Trophoblast cell (in vitro differentiated cells and primary cell): Measurements from ENCODE around the gene ZBTB11.

Source experiments
- DNase-seq, 2 donors: peaks; one replicate each; pipeline ENCODE4 v3.0.0-alpha.2; 2016
- H2AFZ ChIP-seq: 2 replicates; pipeline ENCODE4 v1.6.1; 2013; ENCODE audit warnings: low read length, moderate library complexity, mild to moderate bottlenecking; ENCODE audit not compliant: insufficient read depth, poor library complexity
- H2AK5ac ChIP-seq: 2 replicates; pipeline ENCODE4 v1.6.1; 2013; ENCODE audit warnings: mild to moderate bottlenecking, low read length
- H2BK120ac ChIP-seq: 2 replicates; pipeline ENCODE4 v1.6.1; 2013; ENCODE audit warnings: low read length, mild to moderate bottlenecking, moderate library complexity; ENCODE audit not compliant: insufficient read depth, poor library complexity
- H2BK12ac ChIP-seq: 2 replicates; pipeline ENCODE4 v1.6.1; 2013; ENCODE audit warnings: mild to moderate bottlenecking, low read length, moderate library complexity
- H2BK5ac ChIP-seq: 2 replicates; pipeline ENCODE4 v1.6.1; 2013; ENCODE audit warnings: low read length, low read depth, moderate library complexity, mild to moderate bottlenecking; ENCODE audit not compliant: poor library complexity
- H3K14ac ChIP-seq: 2 replicates; pipeline ENCODE4 v1.6.1; 2013; ENCODE audit warnings: mild to moderate bottlenecking, low read length
- H3K18ac ChIP-seq: 2 replicates; pipeline ENCODE4 v1.6.1; 2013; ENCODE audit warnings: mild to moderate bottlenecking, low read length
- H3K23ac ChIP-seq: 2 replicates; pipeline ENCODE4 v1.6.1; 2013; ENCODE audit warnings: low read length
- H3K27ac ChIP-seq: 2 replicates; pipeline ENCODE4 v1.5.1; 2013; ENCODE audit warnings: low read depth, mild to moderate bottlenecking, inconsistent platforms, low read length, moderate library complexity
- H3K27me3 ChIP-seq: 2 replicates; pipeline ENCODE4 v1.6.1; 2013; ENCODE audit warnings: inconsistent platforms, mild to moderate bottlenecking, low read length, moderate library complexity; ENCODE audit not compliant: insufficient read depth
- H3K36me3 ChIP-seq, 2 experiments: 1 replicate in 1 of 2; 2 replicates in 1 of 2; pipeline ENCODE4 v1.6.1; 2013; ENCODE audit warnings: low read length in 2 of 2, mild to moderate bottlenecking in 2 of 2, moderate library complexity in 1 of 2; ENCODE audit not compliant: insufficient read depth in 2 of 2, control insufficient read depth in 1 of 2
- H3K4ac ChIP-seq: 2 replicates; pipeline ENCODE4 v1.6.1; 2013; ENCODE audit warnings: low read depth, mild to moderate bottlenecking, low read length, moderate library complexity
- H3K4me1 ChIP-seq, 2 experiments: 1 replicate in 1 of 2; 2 replicates in 1 of 2; pipeline ENCODE4 v1.6.1; 2013; ENCODE audit warnings: low read length in 2 of 2, mild to moderate bottlenecking in 2 of 2, moderate library complexity in 1 of 2; ENCODE audit not compliant: insufficient read depth in 2 of 2, control insufficient read depth in 1 of 2
- H3K4me2 ChIP-seq: 2 replicates; pipeline ENCODE4 v1.6.1; 2013; ENCODE audit warnings: inconsistent platforms, mild to moderate bottlenecking, low read length, moderate library complexity
- H3K4me3 ChIP-seq: 2 replicates; pipeline ENCODE4 v1.5.1; 2013; ENCODE audit warnings: mild to moderate bottlenecking, low read depth, low read length, inconsistent platforms
- H3K79me1 ChIP-seq: one replicate; pipeline ENCODE4 v1.6.1; 2013; ENCODE audit warnings: low read length
- H3K79me2 ChIP-seq: 2 replicates; pipeline ENCODE4 v1.6.1; 2013; ENCODE audit warnings: low read length, mild to moderate bottlenecking; ENCODE audit not compliant: control insufficient read depth, insufficient read depth, poor library complexity
- H3K9ac ChIP-seq: 2 replicates; pipeline ENCODE4 v1.6.1; 2013; ENCODE audit warnings: mild to moderate bottlenecking, low read length
- H3K9me3 ChIP-seq: 2 replicates; pipeline ENCODE4 v1.6.1; 2013; ENCODE audit warnings: low read depth, mild to moderate bottlenecking, control low read depth, inconsistent platforms, low read length; ENCODE audit not compliant: insufficient read depth
- H4K12ac ChIP-seq: 2 replicates; pipeline ENCODE4 v1.6.1; 2013; ENCODE audit warnings: low read depth, mild to moderate bottlenecking, low read length, moderate library complexity
- H4K8ac ChIP-seq: 2 replicates; pipeline ENCODE4 v1.6.1; 2013; ENCODE audit warnings: low read depth, mild to moderate bottlenecking, low read length, moderate library complexity
- H4K91ac ChIP-seq: one replicate; pipeline ENCODE4 v1.6.1; 2013; ENCODE audit warnings: low read depth, mild to moderate bottlenecking, low read length, moderate library complexity
- WGBS: extraction: QIAGEN DNeasy Blood & Tissue Kit; methylation state at CpG from one replicate; pipeline ENCODE4 v1.1.7; 2013; ENCODE audit warnings: missing lambda C conversion rate; ENCODE audit not compliant: insufficient read length, insufficient coverage; ENCODE audit errors: extremely low coverage; 5-methylcytosine and 5-hydroxymethylcytosine counted together

Gene ZBTB11

GRCh38 chr3:101689286-101689685 is 12.4 kb upstream of the ZBTB11 start:
- WGBS: no CpG with 5 or more reads among the region's 2 CpGs
- H3K4ac ChIP-seq: no peak overlapping the region
- H3K18ac ChIP-seq: no peak overlapping the region
- H2BK5ac ChIP-seq: no peak overlapping the region
- no peak overlapping the region for H2BK120ac ChIP-seq
- H3K27me3 ChIP-seq: no peaks in the 10 kb centered on the region
- H3K36me3 ChIP-seq: peaks cover 3 to 6% of the 10 kb centered on the region in 2 experiments
- no peak overlapping the region for H3K4me3 ChIP-seq
- H4K8ac ChIP-seq: no peak overlapping the region
- H4K12ac ChIP-seq: no peak overlapping the region
- no peak overlapping the region for H3K9ac ChIP-seq
- no peak overlapping the region for H3K27ac ChIP-seq
- H3K23ac ChIP-seq: no peak overlapping the region
- H2AFZ ChIP-seq: no peak overlapping the region
- no peak for DNase-seq
- no peak overlapping the region for H2AK5ac ChIP-seq
- H3K79me1 ChIP-seq: peaks cover 8% of the 10 kb centered on the region
- no peak overlapping the region for H2BK12ac ChIP-seq
- H3K79me2 ChIP-seq: peaks cover 12% of the 10 kb centered on the region
- no peak overlapping the region for H3K14ac ChIP-seq
- H4K91ac ChIP-seq: no peak overlapping the region
- peaks cover 4 to 8% of the 10 kb centered on the region in 2 experiments for H3K4me1 ChIP-seq
- H3K9me3 ChIP-seq: no peaks in the 10 kb centered on the region
- no peak overlapping the region for H3K4me2 ChIP-seq

GRCh38 chr3:101687142-101687931 is 10.4 kb upstream of the ZBTB11 start:
- peak overlapping the region; percentile 20 for H2BK12ac ChIP-seq
- peaks cover 13% of the 10 kb centered on the region in 2 experiments for H3K36me3 ChIP-seq
- H3K79me2 ChIP-seq: peaks cover 16% of the 10 kb centered on the region
- H3K18ac ChIP-seq: peak overlapping the region; percentile 55
- H2AFZ ChIP-seq: no peak overlapping the region
- H4K8ac ChIP-seq: peak overlapping the region; percentile 78
- peak overlapping the region; percentile 74 for H3K27ac ChIP-seq
- no peak overlapping the region for H3K9ac ChIP-seq
- no peak overlapping the region for H3K23ac ChIP-seq
- peak overlapping the region; percentile 40 for H3K4me2 ChIP-seq
- H3K27me3 ChIP-seq: no peaks in the 10 kb centered on the region
- H2AK5ac ChIP-seq: no peak overlapping the region
- WGBS: no CpG with 5 or more reads among the region's 25 CpGs
- H3K4ac ChIP-seq: peak overlapping the region; percentile 37
- peak overlapping the region; percentile 81 for H4K91ac ChIP-seq
- H4K12ac ChIP-seq: peak overlapping the region; percentile 70
- no peaks in the 10 kb centered on the region for H3K9me3 ChIP-seq
- peak; percentile 54 to 72 for DNase-seq
- peak overlapping the region; percentile 34 for H2BK120ac ChIP-seq
- peaks cover 8% of the 10 kb centered on the region for H3K79me1 ChIP-seq
- peak overlapping the region; percentile 68 for H2BK5ac ChIP-seq
- no peak overlapping the region for H3K14ac ChIP-seq
- H3K4me1 ChIP-seq: peaks cover 4 to 11% of the 10 kb centered on the region in 2 experiments
- H3K4me3 ChIP-seq: no peak overlapping the region

GRCh38 chr3:101685870-101686307 is 9.0 kb upstream of the ZBTB11 start:
- Histone ChIP-seq H2AFZ (peak overlapping the region; percentile 17), H3K36me3 (peaks cover 22 to 24% of the 10 kb centered on the region in 2 experiments), H3K4me1 (peaks cover 4 to 11% of the 10 kb centered on the region in 2 experiments), H3K9me3 (no peaks in the 10 kb centered on the region), H3K27ac (peak overlapping the region; percentile 87), H3K18ac (peak overlapping the region; percentile 32), H3K9ac (peak overlapping the region; percentile 97), H3K79me1 (peaks cover 8% of the 10 kb centered on the region), H3K4me2 (peak overlapping the region; percentile 78), H4K8ac (peak overlapping the region; percentile 93), H3K14ac (peak overlapping the region; percentile 79), H3K4ac (peak overlapping the region; percentile 96), H2BK5ac (peak overlapping the region; percentile 78), H2BK12ac (no peak overlapping the region), H3K23ac (no peak overlapping the region), H4K91ac (peak overlapping the region; percentile 65), H2AK5ac (peak overlapping the region; percentile 72), H3K79me2 (peaks cover 16% of the 10 kb centered on the region), H4K12ac (peak overlapping the region; percentile 86), H2BK120ac (peak overlapping the region; percentile 29), H3K4me3 (peak overlapping the region; percentile 78), H3K27me3 (no peaks in the 10 kb centered on the region)
- no CpG with 5 or more reads among the region's 11 CpGs for WGBS
- no peak for DNase-seq

GRCh38 chr3:101685050-101685400 is 8.1 kb upstream of the ZBTB11 start:
- Histone ChIP-seq H3K79me1 (peaks cover 8% of the 10 kb centered on the region), H3K36me3 (peaks cover 27 to 29% of the 10 kb centered on the region in 2 experiments), H4K91ac (no peak overlapping the region), H3K4me1 (peaks cover 4 to 11% of the 10 kb centered on the region in 2 experiments), H2BK5ac (no peak overlapping the region), H3K79me2 (peaks cover 16% of the 10 kb centered on the region), H3K9me3 (no peaks in the 10 kb centered on the region), H2BK120ac (no peak overlapping the region), H2AFZ (no peak overlapping the region), H3K27me3 (no peaks in the 10 kb centered on the region), H4K8ac (no peak overlapping the region), H3K4ac (peak overlapping the region; percentile 79), H3K23ac (no peak overlapping the region), H3K4me3 (no peak overlapping the region), H3K18ac (no peak overlapping the region), H2AK5ac (no peak overlapping the region), H3K4me2 (peak overlapping the region; percentile 78), H3K14ac (no peak overlapping the region), H3K9ac (peak overlapping the region; percentile 47), H4K12ac (no peak overlapping the region), H3K27ac (no peak overlapping the region), H2BK12ac (no peak overlapping the region)
- DNase-seq: no peak
